ENCODE data around the gene ALPG. TPM values are rescaled to one million over a fixed set of nuclear protein-coding genes. Genes with fewer than 3 reads are reported as not detected.
"Not testable (repeated sequence)": the region's sequence is repeated elsewhere in the genome, so short reads cannot be mapped to it uniquely, and the experiment has no call there.

ALPG gene
- total RNA-seq, 3 donors from 2014 or later, result not detected

DNA sequence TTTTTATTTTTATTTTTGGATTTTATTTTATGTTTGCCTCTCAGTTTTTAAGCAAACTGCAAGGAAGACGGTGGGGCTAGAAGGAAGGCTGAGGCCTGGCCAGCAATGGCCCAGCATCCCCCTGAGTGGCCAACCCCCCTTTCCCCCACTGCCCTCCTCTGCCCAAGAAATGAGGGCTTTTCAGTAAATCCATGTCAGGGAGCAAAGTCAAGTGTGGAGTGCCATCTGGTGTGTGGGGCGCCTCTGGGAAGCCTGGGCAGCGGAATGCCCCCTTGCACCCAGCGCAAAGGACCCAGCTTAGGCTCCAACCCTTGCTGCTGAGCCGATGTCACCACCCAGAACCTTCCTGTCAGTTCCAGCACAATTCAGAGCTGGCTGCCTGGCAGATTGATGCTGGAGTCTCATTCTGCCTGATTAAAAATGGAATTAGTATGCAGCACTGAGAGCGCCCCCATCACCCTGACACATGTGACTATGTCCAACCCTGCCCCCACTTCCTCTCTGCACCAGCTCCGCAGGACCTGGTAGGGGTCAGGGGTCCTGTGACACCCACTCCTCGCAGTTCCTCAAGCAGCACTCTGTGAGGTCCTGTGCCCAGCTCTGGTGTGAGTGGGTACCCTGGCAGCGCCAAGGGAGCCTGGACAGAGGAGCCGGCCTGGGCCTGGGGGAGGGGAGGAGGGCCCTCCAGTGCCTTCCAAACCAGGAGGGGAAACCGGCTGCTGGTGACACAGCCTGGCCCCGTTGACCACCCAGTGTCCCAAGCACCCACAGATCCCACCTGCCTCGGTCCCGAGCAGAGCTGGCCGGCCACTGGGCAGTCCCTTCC, 37.3 kb upstream of the ALPG start:
- no peaks in the 10 kb centered on the region for H3K27me3 ChIP-seq
- peak in 1 of 2 donors; percentile 40 for DNase-seq (ENCODE audit: low spot score in 2 of 2)
- no peak overlapping the region for H3K4me3 ChIP-seq
- H3K4me1 ChIP-seq, result no peaks in the 10 kb centered on the region
- TF ChIP-seq POLR2A (IDR thresholded peaks at IDR 0.05), result no peak
- TF ChIP-seq POLR2AphosphoS5 (IDR thresholded peaks at IDR 0.05), result no peak
- H3K36me3 ChIP-seq, result no peaks in the 10 kb centered on the region
- H3K9me3 ChIP-seq, result no peaks in the 10 kb centered on the region
- intact Hi-C loops (cut with DNase I; ENCODE audit: low total_unique reads), result no loop called here
- no peak overlapping the region for H3K27ac ChIP-seq

DNA sequence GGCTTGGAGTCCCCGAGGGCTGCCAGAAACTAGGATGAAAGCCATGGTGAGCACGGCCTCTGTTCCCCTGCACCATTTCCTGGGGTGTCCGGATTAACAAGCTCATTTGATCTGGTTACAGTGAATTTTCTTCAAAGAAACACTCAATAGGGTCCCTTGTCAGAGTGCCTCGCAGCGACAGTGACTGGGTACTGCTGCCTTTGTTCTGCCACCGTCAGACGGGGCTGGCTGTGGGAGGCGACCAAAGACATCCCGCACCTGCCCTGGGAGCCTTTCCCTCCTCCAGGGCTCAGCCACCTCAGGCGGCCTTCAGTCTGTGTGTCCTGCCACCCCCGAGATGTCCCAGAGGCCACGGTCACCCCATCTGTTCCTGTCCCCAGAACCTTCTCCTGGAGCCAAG, 36.6 kb upstream of the ALPG start:
- intact Hi-C loops (cut with DNase I; ENCODE audit: low total_unique reads); H3K27ac ChIP-seq; H3K9me3 ChIP-seq; DNase-seq (ENCODE audit: low spot score in 2 of 2); H3K4me1 ChIP-seq; H3K4me3 ChIP-seq; H3K27me3 ChIP-seq; H3K36me3 ChIP-seq: not testable (repeated sequence)

DNA sequence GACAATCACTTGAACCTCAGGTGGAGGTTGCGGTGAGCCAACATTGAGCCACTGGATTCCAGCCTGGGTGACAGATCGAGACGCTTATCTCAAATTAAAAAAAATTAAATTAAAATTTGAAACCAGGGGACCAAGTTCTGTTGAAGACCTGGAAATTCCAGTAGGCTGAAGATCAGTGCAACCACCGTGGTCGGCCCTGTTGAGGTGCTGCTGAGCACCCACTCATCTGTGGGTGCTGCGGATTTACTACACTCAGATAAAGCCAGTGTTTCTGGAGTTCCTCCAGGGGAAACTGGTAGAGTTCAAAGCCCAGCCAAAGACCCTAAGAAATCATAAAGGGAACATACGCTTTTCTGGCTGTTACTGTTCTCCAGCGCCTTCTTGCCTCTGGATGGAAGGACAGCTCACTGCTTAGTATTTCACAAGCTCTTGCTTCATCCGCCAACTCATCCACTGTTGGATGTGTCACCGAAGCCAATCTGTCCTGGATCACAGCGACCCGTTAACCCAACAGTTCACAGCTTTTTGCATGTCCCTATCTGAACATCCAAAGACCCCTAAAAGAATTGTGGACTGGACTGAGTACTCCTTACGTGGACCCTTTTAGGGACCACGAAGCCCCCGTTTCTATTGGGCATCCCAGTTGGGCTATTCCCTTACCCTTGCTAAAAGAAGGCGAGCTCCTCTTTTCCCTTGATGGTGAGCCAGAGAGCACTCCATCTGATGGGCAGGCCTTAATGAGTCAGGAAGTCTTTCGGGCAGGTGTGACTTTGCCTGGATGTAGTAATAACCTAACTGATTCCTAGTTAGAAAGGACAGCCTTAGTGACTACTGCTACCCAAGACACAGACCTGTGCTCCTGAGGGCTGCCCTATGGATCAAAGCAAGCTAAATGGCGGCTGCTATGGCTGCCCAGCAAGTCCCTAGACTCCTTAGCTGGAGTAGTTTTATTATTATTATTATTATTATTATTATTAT, 34.1 kb upstream of the ALPG start:
- no peak overlapping the region for H3K4me3 ChIP-seq
- no peaks in the 10 kb centered on the region for H3K9me3 ChIP-seq
- intact Hi-C loops (cut with DNase I; ENCODE audit: low total_unique reads), result no loop called here
- no peak overlapping the region for H3K27ac ChIP-seq
- no peaks in the 10 kb centered on the region for H3K36me3 ChIP-seq
- peak in 1 of 2 donors; percentile 22 for DNase-seq (ENCODE audit: low spot score in 2 of 2)
- no peaks in the 10 kb centered on the region for H3K27me3 ChIP-seq
- H3K4me1 ChIP-seq, result no peaks in the 10 kb centered on the region
- TF ChIP-seq POLR2A (IDR thresholded peaks at IDR 0.05) (no peak), POLR2AphosphoS5 (IDR thresholded peaks at IDR 0.05) (no peak)
- TF ChIP-seq, protein P1, sequence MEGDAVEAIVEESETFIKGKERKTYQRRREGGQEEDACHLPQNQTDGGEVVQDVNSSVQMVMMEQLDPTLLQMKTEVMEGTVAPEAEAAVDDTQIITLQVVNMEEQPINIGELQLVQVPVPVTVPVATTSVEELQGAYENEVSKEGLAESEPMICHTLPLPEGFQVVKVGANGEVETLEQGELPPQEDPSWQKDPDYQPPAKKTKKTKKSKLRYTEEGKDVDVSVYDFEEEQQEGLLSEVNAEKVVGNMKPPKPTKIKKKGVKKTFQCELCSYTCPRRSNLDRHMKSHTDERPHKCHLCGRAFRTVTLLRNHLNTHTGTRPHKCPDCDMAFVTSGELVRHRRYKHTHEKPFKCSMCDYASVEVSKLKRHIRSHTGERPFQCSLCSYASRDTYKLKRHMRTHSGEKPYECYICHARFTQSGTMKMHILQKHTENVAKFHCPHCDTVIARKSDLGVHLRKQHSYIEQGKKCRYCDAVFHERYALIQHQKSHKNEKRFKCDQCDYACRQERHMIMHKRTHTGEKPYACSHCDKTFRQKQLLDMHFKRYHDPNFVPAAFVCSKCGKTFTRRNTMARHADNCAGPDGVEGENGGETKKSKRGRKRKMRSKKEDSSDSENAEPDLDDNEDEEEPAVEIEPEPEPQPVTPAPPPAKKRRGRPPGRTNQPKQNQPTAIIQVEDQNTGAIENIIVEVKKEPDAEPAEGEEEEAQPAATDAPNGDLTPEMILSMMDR (IDR thresholded peaks at IDR 0.05), result no peak

DNA sequence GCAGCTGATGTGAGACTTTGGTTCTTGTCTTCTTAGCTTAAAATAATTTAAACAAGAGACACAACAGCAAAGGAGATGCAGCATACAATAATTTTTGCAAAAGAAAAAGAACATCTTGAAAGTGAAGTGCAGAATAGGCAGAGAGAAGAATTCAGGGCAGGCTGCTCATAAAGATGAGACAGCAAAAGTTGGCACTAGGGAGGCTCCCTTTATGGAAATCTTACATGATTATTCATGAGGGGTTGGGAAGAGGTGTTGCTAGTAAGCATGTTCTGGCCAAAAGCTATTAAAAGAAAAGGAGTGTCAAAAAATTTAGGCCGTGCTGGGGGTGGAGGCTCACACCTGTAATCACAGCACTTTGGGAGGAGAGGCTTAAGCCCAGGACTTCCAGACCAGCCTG, 32.3 kb upstream of the ALPG start:
- Histone ChIP-seq H3K4me1 (no peaks in the 10 kb centered on the region), H3K4me3 (no peak overlapping the region), H3K36me3 (no peaks in the 10 kb centered on the region), H3K27me3 (no peaks in the 10 kb centered on the region), H3K27ac (no peak overlapping the region), H3K9me3 (no peaks in the 10 kb centered on the region)
- DNase-seq (ENCODE audit: low spot score in 2 of 2), result no peak
- intact Hi-C loops (cut with DNase I; ENCODE audit: low total_unique reads), result no loop called here
- TF ChIP-seq POLR2A (IDR thresholded peaks at IDR 0.05) (no peak), POLR2AphosphoS5 (IDR thresholded peaks at IDR 0.05) (no peak)
- TF ChIP-seq, protein P1 (IDR thresholded peaks at IDR 0.05), result no peak

DNA sequence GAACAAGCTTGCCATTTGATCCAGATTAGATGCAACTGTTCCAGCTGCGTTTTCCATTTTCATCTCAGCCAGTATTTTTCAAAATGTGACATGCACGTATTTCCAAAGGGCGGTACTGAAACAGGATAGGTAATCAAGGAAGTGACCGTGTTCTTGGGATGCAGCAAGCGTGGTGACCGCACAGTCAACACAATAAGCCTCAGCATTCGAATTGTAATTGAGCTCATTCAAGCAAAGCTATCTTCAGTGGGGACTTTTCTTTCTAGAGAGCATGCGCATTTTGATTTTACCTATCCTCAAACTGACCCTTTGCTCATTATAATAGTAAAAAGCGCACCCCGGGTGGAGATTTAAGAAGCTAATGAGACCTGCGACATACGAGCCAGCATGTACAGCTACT, 31.5 kb upstream of the ALPG start:
- H3K4me3 ChIP-seq, result no peak overlapping the region
- no peaks in the 10 kb centered on the region for H3K4me1 ChIP-seq
- no peak overlapping the region for H3K27ac ChIP-seq
- peaks cover 0 to 7% of the 10 kb centered on the region in 2 donors for H3K27me3 ChIP-seq
- DNase-seq (ENCODE audit: low spot score in 2 of 2), result no peak
- intact Hi-C loops (cut with DNase I; ENCODE audit: low total_unique reads), result no loop called here
- H3K9me3 ChIP-seq, result no peaks in the 10 kb centered on the region
- no peaks in the 10 kb centered on the region for H3K36me3 ChIP-seq
- TF ChIP-seq POLR2A (IDR thresholded peaks at IDR 0.05), result no peak
- no peak for TF ChIP-seq POLR2AphosphoS5 (IDR thresholded peaks at IDR 0.05)
- TF ChIP-seq, protein P1 (IDR thresholded peaks at IDR 0.05), result no peak

DNA sequence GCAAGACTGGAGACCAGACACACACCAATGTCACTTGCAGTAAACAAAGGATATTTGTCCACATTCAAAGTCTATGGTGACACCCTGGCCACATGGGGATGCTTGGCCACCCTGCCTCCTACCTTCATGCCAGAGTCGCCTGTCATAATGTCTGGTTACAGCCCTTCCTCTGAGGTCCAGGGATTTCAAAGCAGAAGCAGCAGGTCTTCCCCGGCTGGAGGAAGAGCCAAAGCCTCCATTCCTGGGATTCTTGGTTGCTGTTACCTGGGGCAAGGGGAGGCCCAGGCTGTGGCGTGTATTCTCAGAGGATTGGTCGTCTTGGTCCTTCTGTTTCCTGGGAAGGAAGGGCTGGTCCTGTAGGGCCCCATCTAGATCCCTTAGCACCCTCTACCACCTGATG, 30.4 kb upstream of the ALPG start:
- Histone ChIP-seq H3K36me3 (no peaks in the 10 kb centered on the region), H3K4me3 (no peak overlapping the region), H3K27ac (no peak overlapping the region), H3K4me1 (no peaks in the 10 kb centered on the region), H3K9me3 (no peaks in the 10 kb centered on the region), H3K27me3 (peaks cover 0 to 13% of the 10 kb centered on the region in 2 donors)
- DNase-seq (ENCODE audit: low spot score in 2 of 2), result peak in 1 of 2 donors; percentile 5
- TF ChIP-seq POLR2AphosphoS5 (IDR thresholded peaks at IDR 0.05) (no peak), POLR2A (IDR thresholded peaks at IDR 0.05) (no peak)
- TF ChIP-seq, protein P1 (IDR thresholded peaks at IDR 0.05), result no peak
- intact Hi-C loops (cut with DNase I; ENCODE audit: low total_unique reads), result no loop called here

All from breast epithelium (tissue), 4 donors.